ENCODE data around the gene TRMT44.

- no peak for TF ChIP-seq EZH2 (IDR thresholded peaks at IDR 0.05; ENCODE audit: low read depth)
- no peak for TF ChIP-seq CTCF (conservative IDR thresholded peaks at IDR 0.05)
Measured at GRCh38 chr4:8472158-8472688, 31.6 kb downstream of the TRMT44 start.

All from PC-9 (cell line).